ENCODE measurements around the gene ITGA5. TPM values are rescaled to one million over a fixed set of nuclear protein-coding genes. Genes with fewer than 3 reads are reported as not detected.

The ITGA5 gene
- total RNA-seq, 1 experiment from 2014 or later: 154 TPM

DNA sequence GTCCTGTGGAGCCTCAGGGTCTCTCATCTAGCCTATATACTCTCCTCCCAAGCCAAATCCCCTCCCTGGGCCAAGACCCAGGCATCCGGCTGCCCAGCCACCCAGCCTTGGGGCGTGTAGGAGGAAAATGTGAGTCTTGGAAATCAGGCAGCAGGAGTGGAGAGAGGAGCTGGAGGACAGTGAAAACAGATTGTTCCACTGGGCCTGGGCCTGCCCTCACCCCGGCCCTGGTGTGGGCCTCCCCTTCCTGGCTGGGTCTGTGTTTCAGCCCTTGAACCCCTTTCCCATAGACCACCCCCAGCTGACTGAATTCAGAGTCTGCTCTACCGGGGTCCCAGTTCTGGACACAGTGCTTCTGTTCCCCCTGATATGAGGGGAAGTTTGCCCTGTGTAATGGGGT lies 6.7 kb downstream of the ITGA5 start:
- DNase-seq (ENCODE audit: low read depth): no peak

DNA sequence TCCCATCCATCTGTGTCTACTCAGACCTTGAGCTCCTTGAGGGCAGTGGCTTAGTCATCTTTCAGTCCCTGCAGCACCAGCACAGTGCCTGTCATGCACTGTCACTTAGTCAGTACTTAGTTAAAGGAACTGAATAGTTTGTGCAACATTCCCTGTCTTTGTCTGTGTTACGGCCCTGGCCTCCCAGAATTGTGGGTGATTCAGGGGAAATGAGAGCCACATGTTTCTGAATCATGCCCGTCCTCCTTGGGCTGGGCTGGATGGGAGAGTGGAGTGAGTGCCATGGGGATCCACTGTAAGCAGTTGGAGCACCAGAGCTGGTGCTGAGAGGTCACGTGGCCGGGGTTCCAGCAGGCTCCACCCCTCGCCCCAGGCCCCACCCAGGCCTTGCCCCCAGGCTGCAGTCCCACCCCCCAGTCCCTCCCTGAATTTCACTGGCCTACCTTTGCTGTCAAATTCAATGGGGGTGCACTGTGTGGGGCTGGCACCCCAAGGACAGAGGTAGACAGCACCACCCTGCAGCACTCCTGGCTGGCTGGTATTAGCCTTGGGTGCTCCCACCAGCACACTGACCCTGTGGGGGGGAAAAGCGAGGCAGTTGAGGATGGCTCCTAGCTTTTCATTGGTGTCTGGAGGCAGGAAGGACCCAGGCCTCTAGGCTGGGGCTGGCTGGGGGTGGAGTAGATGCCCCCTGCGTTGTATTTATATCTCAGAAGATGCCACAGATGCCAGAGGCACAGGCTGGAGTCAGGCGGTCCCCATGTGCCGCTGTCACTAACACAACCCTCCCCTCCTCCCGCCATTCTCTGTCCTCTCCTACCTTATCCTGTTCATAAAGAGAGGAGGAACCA lies 7.5 kb downstream of the ITGA5 start:
- peak; percentile 98 for DNase-seq (ENCODE audit: low read depth)

DNA sequence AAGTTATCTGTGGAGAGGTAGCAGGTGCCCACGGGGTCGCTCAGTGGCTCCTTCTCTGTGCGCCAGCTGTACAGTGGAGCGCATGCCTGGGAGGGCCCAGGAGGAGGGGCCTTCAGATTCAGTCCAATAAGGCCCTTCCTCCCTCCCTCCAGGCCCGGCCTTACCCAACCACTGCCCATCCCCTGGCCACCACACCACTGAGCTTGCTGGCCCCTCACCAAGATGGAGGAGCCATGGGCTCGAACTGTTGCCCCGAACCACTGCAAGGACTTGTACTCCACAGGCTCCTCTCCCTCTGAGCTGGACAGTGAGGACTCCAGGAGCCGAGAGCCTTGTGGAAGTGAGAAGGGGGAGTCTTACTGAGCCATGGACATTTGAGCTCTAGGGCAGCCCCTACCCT lies 9.8 kb downstream of the ITGA5 start:
- DNase-seq (ENCODE audit: low read depth): no peak

DNA sequence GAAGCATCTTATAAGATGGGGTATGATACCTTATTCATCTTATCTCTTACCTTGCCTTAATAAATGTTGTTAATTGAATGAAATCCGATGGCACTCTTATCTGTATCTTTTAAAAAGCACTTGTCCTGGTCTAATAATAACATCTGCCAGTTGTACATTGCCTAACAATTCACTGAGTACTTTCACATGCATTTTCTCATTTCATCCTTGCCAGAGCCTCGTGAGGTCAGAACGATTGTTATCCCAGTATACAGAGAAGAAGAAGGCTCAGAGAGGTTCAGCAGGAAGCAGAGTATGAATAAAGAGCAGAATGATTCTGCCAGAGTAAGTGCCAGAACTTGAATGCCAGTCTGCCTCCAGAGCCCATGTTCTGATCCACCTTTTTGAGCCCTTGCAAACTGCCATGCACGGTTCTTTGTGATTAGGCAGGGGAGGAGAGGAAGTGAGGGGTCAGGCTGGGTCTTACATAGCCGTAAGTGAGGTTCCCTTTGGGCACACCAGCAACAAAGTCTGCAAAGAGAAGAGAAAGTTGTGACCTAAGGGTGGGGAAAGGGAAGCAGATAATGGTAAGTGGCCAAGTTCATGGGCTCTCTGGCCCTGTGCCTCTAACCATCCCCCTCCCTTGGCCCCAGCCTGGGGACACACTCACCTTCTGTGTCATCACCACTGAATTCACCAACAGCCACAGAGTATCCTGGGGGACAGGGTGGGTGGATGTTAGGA lies 11.7 kb downstream of the ITGA5 start:
- DNase-seq (ENCODE audit: low read depth): no peak

DNA sequence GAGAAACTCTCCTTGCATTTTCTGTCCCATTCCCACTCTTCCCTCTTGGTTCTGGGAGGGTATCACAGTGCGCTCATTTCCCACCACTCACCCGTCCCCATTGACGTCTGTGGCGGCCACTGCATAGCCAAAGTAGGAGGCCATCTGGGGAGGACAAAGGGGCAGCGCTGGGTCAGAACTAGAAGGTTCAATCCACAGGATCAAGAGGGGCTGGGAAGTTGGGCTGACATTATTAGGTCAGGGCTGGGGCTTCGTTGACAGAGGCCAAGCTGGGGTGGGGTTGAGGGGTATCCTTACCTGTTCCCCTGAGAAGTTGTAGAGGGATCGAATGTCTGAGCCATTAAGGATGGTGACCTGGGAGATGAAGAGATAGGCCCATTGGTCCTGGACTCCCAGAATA lies 13.5 kb downstream of the ITGA5 start:
- DNase-seq (ENCODE audit: low read depth): no peak

DNA sequence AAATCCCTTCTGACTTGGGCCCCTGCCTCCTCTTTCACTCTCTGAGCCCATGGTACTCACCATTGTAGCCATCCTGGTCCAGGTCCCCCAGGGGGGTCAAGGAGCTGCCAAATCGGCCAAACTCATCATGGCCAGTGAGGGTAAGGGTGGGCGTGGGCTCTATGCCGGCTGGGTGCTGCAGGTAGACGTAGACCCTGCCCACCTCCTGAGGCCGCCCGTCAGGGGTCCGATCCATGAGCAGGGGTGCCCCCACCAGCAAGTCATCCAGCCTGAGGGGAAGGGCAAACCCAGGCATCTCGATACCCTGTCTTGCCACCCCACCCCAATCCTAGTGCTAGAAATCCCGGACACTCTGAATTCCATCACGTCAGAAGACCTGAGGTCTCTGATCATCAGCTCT lies 14.0 kb downstream of the ITGA5 start:
- no peak for DNase-seq (ENCODE audit: low read depth)

DNA sequence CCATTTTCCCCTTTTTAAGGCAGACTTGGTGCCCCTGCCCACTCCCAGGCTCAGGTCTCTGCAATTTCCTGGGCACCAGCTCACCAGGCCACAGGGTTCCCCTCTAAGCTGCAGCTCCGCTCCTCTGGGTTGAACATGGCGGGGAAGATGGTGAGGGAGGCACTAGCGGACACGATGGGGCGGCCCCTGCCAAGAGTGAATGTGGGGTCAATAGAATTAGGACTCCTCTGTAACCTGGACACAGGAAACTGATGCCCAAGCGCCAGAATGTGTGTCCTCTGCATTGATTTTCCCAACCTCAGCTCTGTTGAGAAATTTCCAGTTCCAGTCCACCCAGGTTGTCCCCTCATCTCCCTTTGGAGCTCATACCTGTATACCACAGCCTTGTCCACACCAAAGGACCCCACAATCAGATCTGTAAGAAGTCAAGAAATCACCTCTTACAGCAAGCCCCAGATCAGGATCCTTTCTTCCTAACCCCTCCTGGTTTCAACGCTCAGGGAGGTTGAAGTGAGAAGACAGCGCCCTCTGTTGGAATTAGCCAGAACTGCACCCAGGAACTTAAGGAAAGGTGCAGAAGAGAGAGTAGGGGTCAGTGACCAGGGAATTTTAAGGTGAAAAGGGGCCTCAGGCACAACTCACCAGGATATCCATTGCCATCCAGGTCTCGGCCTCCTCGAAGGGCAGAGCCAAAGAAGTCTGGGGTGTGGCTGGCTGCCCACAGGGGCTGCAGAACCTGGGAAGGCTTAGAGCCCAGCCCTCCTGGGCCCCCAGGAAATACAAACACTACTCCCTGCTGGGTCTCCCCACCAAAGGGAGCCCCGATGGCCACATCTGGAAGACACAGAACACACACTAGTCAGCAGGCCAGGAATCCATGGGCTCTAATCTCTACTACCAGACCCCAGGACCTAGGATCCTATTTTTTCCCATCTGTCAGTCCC lies 14.7 kb downstream of the ITGA5 start:
- DNase-seq (ENCODE audit: low read depth): peak; percentile 30

DNA sequence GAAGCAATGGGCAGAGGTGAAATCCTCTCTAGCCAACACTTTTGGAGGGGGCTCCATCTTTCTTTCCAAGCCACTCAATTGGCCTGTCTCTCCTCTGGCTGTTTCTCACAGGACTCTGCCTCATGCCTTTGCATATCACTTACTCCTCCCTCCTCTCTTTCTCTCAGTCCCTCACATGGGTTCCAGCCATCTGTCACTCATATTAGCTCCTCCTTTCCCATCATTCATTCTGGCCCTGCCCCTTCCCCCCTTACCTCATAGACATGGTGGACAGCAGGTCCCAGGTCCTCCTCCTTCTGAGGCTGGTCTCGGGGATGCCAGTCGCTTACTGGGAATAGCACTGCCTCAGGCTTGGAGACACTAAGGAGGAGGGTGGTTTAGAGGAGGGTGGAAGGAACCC lies 17.9 kb downstream of the ITGA5 start:
- DNase-seq (ENCODE audit: low read depth): no peak

DNA sequence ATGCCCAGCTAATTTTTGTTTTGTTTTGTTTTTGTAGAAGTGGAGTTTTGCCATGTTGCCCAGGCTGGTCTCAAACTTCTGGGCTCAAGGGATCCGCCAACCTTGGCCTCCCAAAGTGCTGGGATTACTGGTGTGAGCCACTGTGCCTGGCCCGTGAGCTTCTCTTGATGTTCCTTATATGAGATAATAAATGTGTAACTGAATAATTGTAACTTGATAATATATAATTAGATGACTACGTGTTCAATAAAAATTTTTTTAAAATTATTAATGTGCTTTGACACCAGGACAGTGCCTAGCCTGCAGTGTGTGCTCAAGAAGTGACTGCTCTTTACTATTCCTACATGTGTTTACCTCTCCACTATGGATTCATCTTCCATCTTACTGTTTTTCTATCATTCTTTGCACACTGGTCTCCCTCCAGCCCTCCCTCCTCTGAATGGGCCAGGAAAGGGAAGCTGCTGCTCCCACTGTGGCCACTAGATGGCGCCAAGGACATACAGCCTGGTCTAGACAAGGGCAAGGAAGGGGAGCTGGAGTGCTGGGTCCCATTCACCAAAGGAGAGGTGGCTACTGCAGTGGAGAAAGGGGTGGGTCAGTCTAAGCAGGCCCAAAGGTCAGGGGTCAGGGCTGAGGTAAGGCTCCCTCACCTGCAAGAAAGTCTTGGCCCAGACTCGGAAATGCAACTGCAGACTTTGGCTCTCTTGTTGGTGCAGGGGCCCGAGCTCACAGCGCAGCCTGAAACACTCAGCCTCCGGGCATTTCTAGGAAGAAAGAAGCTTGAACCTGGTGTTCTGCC lies 19.9 kb downstream of the ITGA5 start:
- DNase-seq (ENCODE audit: low read depth): peak; percentile 75

DNA sequence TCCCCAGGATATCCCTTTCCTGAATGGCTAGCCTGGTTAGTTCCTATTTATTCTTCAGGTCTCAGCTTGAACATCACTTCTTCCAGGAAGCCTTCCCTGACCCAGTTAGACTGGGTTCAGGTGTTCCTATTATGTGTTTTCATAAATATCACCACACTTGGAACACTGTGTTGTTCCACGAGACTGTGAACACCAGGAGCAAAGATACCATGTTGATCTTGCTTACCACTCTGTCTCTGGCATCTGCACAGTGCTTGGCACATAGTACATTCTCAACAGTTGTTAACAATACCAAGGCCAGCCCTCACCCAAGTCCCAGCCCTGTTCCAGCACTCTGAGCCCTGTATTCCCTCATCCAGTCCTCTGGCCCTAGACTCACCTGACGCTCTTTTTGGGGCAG lies 20.8 kb downstream of the ITGA5 start:
- no peak for DNase-seq (ENCODE audit: low read depth)

DNA sequence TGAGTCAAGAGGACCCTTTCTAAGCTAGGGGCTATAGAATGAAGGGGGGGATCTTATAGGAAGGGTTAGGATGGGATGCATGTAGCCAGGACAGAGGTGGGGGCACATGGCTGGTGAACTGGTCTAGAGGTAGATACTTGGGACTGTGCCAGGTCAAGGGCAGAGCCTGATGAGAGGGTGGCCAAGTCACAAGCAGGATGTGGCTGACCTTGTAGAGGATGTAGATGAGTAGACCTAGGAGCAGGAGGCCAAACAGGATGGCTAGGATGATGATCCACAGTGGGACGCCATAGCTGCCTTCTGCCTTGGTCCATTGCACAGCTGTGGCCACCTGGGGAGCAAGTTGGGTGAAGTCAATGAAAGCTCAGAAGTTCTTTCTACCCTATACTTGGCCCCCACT lies 21.9 kb downstream of the ITGA5 start:
- DNase-seq (ENCODE audit: low read depth): no peak

DNA sequence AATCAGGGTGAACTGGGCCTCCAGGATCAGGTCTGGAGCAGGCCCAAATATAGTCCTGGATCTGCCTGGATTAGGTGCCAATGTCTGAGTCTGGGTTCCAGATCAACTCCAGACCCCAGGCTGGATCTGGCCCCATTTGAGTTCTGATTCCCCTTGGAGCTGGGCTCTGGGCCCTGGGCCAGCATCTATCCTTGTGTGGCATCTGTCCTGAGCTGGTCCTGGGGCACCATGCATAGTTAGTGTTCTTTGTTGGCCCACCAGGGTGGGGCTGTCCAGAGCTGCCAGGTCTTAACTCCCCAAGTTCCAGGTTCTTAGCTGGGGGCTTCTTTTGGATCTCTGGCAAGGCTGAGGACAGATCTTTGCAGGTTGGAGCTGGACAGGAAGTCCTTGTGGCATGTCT lies 23.5 kb downstream of the ITGA5 start:
- no peak for DNase-seq (ENCODE audit: low read depth)

DNA sequence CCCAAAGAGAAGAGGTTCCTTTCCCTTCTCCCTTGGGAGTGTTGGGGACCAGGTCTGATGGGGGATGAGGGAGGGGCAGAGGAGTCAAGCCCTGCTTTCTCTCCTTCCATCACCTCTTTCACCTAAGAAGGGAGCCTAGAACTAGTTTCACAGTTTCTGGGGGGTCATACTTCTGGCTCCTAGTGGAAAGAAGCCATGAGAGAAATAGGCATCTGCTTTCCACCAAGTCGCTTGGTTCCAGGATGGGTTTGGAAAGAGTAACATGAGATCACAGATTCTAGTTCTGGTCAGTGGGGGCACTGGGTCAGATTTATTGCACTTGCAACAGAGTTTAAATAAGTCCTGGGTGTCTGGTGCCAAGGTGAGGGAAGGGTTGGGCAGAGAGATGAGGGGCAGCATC lies 24.1 kb downstream of the ITGA5 start:
- no peak for DNase-seq (ENCODE audit: low read depth)

DNA sequence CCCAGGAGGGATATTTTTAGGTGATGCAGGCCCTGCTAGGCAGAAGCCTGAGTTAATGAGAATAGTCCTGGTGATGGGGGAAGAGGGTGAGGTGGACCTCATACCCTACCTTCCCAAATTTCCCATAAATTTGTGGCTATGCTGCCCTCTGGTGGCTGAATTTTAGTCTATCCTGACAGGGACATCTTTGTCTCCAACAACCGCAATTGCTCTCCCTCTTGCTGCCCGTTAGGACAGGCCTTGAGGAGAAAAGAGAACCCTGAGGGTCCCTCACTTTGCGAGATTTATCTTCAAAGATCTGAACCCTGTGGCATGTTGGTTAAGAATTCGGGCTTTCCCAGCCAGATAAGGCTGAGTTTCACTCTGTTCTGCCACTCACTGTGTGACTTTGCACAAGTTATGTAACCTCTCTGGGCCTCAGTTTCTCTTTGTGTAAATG lies 24.8 kb downstream of the ITGA5 start:
- DNase-seq (ENCODE audit: low read depth): peak; percentile 46

DNA sequence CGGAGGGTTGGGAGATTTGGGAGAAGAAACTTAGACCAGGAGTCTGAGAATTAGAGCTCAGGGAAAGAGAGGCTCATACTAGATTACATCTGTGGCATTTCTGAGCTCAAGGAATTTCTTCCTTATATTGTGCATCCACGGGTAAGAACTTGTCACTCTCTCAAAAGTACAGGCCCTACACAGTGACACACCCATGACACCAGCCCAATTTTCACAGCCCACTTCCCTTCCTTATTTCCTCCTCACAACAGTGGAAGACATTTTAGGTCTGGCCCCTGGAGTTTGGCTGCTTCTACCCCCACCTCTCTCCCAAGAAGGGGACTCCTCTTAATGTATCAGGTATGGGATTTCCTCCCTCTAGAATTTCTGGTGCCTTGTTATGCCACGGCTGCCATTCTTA lies 25.3 kb downstream of the ITGA5 start:
- no peak for DNase-seq (ENCODE audit: low read depth)

DNA sequence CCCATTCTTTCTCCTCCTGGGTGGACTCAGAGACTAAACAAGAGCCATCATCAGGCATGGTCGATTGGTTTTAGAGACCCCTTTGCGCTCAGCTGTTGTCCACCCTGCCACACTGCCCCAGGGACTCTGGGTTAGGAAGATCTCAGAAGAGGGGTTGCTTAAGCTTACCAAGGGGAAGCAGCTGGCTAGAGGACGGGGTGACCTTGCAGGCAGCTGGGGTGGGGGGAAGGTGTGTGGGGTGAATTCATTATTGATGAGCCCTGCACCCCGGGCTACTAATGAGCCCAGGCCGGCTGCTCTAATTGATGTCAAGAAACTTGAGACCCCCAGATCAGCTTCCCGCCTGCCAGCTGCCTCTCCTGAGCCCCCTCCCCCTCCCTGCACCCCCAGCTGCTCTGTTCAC lies 25.9 kb downstream of the ITGA5 start:
- no peak for DNase-seq (ENCODE audit: low read depth)

DNA sequence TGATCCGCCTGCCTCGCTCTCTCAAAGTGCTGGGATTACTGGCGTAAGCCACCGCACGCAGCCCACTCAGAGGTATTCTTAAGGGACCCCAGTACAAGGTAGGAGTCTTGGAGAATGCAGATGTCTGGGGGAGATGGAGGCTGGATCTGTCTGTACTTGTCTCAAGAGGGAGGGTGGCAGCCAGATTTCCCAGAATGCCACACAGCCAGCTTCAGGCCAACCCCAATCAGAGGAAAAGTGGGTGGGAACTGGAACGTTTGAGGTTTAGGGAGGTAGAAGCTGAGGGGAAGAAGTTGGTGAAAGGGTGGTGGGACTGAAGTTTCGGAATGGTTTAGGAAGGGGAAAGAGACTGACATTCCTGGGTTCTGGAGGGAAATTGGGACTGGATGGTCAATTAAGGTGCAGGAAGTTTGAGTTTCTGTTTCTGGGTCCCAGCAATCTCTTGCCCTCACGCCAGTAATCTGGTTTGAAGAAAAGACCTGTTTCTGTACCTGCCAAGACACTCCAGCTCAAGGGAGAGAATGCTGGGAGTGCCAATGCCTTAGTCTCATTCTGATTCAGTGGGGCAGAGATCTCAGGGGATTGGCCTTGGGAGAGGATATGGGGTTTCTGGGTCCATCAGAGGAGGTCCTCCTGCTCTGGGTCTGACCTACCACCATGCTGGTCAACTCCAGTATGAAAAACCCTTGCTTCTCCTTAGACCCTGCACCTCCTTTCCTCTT lies 26.4 kb downstream of the ITGA5 start:
- DNase-seq (ENCODE audit: low read depth): no peak

DNA sequence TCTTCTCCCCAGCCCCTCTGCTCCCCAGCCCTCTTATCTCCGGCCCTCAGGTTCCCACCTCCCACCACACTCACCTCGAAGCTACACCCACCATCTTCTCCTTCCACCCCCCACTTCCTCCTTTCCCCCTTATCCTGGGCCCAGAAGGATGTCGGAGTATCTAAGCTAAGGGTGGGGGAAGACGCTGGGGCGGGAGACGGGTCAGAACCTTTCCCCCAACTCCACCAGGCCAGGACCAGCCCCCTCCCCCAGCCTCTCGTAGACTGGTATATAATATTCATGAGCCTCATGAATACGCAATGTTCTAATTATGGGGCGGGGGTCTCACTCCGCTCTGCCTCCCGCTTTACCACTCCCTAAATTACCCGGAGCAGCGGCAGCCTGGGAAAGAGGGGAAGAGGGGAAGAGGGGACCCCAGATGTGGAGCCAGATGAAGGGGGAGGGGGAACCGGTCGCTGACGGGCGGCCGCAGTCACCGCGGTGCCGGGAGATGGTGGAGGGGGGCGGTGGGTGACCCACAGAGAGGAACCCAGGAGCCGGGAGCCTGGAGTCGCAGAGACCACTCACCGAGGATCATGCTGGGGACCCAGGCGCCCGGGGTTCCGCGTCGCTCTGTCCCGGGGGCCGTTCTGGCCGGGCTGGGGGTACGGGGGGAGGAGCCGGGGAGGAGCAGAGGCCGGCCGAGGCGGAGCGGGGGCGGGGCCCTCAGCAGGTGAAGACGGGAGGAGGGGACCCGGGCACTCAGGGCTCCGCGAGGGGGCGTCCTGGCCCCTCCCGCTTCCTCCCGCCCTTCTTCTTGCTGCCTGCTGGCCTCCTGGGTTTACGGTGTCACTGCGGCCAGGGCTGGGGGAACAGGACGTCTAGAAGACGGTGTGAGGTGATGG lies 28.2 kb downstream of the ITGA5 start:
- no peak for DNase-seq (ENCODE audit: low read depth)

DNA sequence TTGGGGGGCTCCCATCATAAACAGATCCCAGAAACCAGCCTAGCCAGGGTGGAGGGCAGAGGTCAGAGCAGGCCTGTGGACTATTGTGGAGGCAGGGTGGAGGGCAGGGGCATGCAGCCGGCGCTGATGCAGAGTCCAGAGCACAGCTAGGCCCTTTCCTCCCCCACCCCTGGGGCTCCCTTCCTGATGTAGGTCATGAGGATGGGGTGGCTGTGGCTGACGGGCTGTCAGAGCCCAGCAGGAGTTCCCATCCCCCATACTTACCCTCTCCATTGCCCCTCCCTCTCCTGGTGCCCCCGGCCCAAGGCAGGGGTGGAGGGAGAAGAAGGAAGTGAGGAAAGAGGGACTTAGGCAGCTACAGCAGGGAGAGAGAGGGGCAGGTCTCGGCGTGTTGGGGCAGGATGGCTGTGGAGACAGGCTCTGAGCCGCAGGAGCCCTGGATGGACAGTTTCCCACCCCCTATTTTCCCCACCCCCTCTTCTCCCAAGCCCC lies 28.8 kb downstream of the ITGA5 start:
- no peak for DNase-seq (ENCODE audit: low read depth)

Measured in RPMI7951 (cell line).